HG03025 (cell line): ENCODE results near the gene PDE5A.

Source experiments
- ATAC-seq: cut with Tn5 transposase; IDR thresholded peaks from one replicate; pipeline ENCODE4 v1.9.1; 2021; ENCODE audit warnings: mild to moderate bottlenecking, moderate library complexity; ENCODE audit not compliant: unreplicated experiment, low FRiP score

PDE5A gene

DNA sequence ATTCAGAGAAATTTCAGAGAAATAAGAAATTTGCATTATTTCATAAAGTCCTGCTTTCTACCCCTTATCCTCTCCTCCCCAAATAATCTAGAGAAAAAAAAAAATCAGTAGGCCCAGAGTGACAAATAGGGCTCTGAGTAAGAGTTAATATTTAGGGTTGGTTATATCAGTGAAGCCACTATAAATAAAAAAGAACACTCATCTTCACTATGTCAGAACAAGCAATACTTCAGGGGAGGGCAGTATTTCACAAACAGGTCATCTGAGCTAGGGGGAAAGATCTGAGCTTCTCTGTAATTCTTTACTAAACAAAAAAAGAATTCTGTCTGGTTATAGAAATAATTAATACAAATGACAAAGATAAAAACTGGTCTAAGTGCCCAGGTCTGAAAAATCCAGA is 39.4 kb downstream of the PDE5A start:
- no peak for ATAC-seq

- no peak for ATAC-seq
Measured at GRCh38 chr4:119587796-119588195, 40.8 kb downstream of the PDE5A start.

GRCh38 chr4:119585771-119586170 is 42.8 kb downstream of the PDE5A start:
- ATAC-seq: no peak

DNA sequence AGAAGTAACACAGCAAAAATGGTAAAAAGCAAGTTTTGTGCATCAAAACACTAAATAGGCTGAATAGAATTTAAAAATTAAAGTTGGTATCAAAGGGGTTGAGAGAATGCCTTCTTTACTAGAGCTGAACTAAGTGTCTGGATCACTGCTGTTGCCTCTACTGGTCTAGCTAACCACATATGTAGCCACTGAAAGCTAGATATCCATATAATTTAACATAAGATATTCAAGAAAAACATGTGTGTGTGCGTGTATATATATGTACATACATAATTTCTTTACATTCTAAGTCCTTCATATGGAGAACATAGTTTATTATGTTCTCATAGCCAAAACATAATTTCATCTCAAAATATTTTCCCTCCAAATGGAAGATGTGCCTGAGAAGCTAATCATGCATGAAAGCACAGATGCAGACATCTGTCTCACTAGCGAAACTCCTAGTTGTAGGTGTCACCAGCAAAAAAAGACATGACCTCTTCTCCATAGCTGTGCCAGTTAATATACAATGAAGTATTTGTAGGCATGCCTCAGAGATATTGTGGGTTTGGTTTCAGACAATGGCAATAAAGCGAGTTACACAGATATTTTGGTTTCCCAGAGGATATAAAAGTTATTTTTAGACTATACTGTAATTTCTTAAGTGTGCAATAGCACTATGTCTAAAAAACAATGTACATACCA is 47.3 kb downstream of the PDE5A start:
- no peak for ATAC-seq

GRCh38 chr4:119580293-119580692 is 48.3 kb downstream of the PDE5A start:
- no peak for ATAC-seq

DNA sequence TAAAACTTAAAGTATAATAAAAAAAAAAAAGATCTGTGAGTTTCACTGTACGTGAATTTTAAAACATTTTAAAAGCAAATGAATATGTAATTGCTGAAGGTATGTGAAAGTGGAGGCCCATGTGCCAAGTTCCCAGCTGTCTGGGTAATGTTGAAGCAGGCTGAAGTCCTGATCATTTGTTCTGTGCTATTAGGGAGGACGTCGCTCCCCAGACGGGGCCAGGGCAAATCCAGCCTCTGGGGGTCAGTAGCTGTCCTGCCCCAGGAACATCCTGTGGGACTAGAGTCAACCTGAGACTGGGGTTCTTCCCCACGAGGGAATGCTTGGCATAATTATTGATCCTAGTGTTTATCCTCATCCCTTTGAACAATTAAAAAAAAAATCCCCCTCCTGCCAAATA is 48.8 kb downstream of the PDE5A start:
- no peak for ATAC-seq

DNA sequence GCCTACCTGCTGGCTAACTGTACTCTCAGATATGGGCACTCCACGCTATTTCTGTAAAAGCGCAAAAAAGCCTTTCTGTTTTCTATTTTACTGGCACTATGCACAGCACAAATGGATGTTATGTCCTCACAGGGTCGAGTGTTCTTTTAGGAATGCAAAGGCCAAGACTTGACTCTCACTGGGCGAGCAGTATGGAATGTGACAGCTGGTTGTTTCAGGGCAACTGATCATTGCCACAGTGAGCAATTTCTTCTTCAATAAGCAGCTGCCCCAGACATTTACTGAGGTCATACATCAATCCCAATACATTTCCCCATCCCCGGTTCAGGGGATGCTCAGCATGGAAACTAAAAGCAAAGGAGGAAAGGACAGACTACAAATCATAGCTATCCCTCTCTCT is 58.2 kb downstream of the PDE5A start:
- no peak for ATAC-seq

DNA sequence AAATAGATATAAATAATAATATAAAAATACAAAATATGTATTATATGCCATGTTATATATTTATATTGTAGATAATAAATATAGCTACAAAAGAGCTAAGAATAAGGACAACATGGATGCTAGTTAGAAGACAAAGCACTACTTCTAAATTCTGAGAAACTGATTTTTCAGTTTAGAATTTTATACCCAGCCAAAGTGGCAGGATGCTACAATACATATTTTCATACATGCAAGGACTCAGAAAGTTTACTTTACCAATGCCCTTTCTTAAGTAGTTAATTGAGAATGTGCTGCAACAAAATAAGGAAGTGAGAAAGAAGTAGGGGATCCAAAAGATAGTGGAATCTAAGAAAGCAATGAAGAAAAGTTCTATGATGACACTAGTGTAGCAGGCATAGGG is 64.5 kb downstream of the PDE5A start:
- ATAC-seq: no peak

DNA sequence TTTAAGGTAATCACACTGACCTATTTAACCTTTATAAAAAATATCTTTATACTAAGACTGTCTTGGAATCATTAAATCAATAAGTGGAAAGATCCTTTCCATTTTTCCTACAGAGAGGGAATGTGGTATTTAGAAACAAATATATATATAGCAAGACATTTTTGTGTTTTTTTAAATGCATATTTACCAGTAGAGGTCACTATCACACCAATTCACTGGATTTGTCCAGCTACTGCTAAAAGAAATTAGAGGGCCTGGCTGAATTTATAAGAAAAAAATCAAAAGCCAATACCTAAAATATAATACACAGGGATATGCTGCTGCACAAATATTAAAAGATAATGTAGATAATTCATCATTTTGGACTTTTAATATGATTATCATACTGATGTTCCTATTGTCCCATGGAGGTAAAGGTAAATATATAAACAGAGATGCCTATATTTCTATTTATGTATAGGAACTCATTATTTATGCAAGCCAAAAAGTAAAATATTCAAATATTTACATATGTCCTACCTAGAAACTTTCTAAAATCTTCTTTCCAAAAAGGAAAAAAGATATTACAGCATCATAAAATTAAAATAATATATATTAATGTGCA is 69.5 kb downstream of the PDE5A start:
- no peak for ATAC-seq

DNA sequence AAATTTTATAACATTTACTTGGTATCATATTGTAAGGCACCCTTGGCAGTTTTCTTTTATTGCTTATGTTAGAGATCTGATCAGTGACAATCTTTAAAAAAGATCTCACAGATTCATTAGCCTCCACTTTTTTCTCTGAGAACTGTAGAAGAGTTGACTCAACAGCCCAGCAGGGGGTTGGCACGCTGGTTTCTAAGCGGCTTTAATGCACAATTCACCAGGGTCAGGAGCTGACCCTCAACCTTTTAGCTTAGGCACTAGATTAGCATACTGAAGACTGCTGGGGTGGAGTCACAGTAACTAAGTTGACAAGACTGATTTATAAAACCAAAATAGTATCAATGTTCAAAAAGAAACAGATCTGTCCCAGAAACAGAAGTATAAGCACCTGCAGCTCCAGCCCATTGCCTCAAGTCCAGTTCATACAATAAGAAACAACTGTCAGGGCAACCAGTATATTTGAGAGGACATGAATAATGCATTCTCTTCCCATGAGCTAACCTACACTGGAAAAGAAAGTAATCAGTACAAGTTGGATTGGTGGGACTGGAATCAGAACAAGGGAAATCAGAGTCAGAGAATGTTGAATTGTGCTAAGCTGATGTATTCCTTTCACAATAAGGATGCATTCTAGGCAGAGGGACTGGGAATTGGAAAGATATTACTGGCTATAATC is 77.6 kb downstream of the PDE5A start:
- ATAC-seq: no peak

- no peak for ATAC-seq
Measured at GRCh38 chr4:119549639-119550038, 79.0 kb downstream of the PDE5A start.

DNA sequence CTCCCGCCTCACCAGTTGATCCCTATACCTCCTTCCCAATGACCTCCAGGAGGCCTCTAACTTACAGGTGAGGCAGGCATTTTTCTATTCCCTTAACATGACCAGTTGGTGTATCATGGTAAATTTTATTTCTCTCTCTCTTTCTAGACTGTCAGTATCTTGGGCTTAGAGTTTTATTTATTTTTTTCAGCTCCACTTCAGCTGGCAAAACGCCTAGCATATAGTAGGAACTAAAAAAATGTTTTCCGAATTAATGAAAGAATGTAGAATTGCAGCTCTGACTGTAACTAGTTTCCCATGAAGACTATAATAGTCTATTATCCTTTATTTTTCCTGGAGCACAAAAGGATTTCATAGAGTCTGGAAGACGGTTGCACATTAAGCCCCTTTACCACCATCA is 84.8 kb downstream of the PDE5A start:
- no peak for ATAC-seq

DNA sequence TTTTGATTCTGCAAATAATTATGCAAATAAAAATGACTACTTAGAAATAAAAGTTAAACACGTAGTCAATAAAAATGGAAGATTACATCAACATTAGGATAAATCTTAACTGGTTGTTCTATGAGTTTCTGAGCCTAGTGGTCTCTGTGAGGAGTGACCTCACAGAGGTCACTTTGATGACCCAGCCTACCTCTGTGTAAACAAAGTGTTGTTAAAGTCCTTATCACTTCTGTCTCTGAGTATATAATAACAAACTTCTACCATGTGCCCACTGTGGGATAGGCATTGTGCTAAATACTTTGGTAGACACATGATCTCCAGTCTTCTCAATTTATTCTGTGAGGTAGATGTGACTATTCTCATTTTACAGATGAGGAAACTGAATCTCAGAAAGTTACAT is 85.4 kb downstream of the PDE5A start:
- ATAC-seq: no peak

GRCh38 chr4:119540249-119540648 is 88.4 kb downstream of the PDE5A start:
- ATAC-seq: no peak

DNA sequence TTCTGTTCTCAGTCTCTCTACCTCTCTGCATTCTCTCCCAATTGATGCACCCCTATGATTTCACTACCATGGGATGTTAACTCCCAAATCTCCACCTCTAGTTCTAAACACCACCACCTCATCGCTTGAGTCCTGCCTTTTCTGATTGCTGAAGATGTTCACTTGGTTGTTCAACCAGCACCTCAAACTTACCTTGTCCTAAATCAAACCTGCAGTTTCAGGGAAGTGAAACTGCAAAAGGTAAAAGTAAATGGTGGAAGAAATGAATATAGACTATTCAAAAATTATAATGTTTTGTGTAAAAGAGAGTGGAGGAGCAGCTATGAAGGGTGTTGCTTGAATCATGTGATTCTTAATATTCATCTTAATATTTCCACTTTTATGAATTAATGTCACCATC is 91.0 kb downstream of the PDE5A start:
- ATAC-seq: no peak

- no peak for ATAC-seq
Measured at GRCh38 chr4:119536572-119537528, 91.8 kb downstream of the PDE5A start.

GRCh38 chr4:119532319-119532718 is 96.3 kb downstream of the PDE5A start:
- no peak for ATAC-seq

DNA sequence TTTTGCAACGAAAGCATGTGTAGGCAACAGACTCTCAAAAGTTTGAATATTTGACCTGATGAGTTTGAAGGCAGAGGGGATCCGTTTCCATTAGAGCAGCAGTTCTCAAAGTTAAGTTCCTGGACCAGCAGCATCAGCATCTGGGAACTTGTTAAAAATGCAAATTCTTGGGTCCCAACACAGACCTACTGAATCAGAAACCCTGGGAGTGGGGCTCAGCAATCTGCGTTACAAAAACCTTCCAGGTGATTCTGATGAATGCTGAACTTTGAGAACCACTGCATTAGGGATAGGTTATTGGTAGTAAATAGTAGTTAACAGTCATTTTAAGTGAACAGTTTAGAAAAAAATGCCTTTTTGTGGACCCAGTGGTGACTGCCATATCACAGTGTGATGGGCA is 98.8 kb downstream of the PDE5A start:
- ATAC-seq: no peak

DNA sequence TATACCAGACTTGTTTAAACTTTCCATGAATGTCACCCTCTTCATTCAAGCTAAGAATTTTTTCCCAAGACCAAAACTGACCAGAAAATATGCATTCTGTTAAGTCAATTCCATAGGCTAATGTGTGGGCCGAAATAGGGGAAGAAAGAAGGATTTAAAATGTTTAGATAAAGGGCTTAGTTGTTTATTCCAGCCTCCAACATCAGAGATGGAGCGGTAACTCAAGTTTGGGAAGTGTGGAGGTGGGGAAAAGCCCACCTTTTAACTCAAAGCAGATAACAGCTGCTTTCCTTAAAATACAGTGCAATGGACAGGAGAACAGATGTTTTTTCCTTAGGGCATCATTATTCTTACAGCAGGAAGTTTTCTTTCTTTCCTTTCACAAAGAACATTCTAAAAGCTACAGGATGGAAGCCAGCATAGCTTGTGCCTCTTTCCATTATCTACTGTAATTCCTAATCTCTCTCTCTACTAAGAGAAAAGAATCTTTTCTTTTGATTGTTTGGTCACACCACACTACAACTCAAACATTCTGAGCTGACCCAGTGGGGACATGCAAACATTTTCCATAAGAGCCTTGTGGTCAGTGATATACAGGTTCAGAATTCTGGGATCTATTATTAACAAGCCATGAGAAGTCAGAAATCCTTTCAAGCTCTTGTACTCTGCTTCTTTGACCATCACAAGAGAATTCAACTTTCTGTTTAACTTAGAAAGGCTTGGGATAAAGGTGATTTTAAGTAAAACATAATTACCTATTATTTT is 101.6 kb downstream of the PDE5A start:
- ATAC-seq: no peak
